KOPT-K1 (cell line): ENCODE measurements around the gene EPB41L4A.

ENCODE experiments used
- H3K27ac ChIP-seq: fragments of 200-600 bp; sonication (generic); 2 replicates; pipeline ENCODE4 v1.5.1; 2016; ENCODE audit warnings: antibody characterized with exemption, mild to moderate bottlenecking, low read depth, low read length; ENCODE audit not compliant: poor library complexity, severe bottlenecking
- H3K36me3 ChIP-seq: fragments of 200-600 bp; sonication (generic); 2 replicates; pipeline ENCODE4 v1.5.1; 2017; ENCODE audit warnings: antibody characterized with exemption, mild to moderate bottlenecking, low read length, moderate library complexity; ENCODE audit not compliant: insufficient read depth
- H3K9me3 ChIP-seq: fragments of 200-600 bp; sonication (generic); 2 replicates; pipeline ENCODE4 v1.5.1; 2017; ENCODE audit warnings: antibody characterized with exemption, low read length, mild to moderate bottlenecking; ENCODE audit not compliant: insufficient read depth, poor library complexity, severe bottlenecking

Gene EPB41L4A

DNA sequence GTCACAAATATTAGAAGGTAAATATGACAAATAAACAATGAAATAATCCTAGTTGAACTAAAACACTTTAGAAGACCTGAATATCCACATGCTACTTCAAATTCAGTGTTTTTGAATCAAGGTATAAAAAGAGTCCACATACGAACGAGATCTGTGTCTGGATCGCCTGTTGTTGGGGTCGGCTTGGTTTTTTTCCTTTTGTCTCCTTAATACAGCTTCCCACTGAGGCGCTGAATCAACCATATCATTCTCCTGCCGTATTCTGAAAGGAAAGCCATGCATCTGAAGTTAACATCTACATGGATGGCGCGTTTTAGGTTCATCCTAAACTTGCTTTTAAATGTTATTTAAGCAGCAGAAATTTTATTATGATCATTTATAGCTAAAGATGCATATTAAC is 235.2 kb downstream of the EPB41L4A start:
- H3K27ac ChIP-seq = no peak overlapping the region
- no peaks in the 10 kb centered on the region for H3K36me3 ChIP-seq
- no peaks in the 10 kb centered on the region for H3K9me3 ChIP-seq

DNA sequence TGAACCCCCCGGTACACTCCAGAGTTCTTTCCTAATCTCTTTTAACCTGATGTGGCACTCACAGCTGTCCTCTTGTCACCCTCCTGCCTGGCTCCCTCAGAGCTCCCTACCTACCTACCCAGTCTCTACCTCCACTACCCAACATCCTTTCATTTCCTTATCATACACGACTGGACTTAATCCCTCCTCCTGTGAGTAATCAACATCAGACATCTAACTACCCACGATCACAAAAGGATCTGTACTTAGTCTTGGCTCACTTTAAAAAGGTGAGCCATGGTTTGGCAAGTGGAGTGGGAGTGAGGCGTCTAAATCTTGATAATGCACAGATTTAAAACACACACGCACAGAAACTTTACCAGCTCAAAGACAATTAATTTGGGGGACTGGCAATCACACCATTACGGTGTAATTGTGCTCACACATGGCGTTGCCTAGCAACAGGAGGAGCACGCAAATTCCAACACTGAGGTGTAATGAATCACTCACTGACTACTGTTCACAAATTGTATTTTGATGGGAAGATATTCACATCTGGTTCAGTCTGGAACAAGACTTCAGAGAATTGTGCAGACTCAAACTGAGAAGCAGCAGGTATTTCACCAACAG is 235.9 kb downstream of the EPB41L4A start:
- H3K9me3 ChIP-seq = no peaks in the 10 kb centered on the region

DNA sequence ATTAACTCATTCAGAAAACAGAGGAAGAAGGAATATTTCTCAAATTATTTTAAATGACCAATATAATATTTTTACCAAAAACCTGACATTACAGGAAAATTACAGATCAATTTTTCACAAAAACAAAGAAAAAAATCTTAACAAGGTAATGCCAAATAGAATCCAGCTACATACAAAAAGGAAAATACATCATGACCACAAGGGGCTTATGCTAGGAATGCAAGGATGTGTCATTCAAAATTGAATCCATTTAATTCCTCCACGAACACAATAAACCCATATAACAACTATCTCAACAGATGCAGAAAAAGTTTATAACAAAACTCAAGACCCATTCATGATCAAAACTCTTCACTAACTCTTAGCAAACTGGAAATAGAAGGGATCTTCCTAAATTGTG is 239.8 kb downstream of the EPB41L4A start:
- Histone ChIP-seq H3K36me3 (no peaks in the 10 kb centered on the region), H3K27ac (no peak overlapping the region), H3K9me3 (no peaks in the 10 kb centered on the region)

More for the DNA sequence above, 235.9 kb downstream of the EPB41L4A start:
- no peaks in the 10 kb centered on the region for H3K36me3 ChIP-seq
- no peak overlapping the region for H3K27ac ChIP-seq

DNA sequence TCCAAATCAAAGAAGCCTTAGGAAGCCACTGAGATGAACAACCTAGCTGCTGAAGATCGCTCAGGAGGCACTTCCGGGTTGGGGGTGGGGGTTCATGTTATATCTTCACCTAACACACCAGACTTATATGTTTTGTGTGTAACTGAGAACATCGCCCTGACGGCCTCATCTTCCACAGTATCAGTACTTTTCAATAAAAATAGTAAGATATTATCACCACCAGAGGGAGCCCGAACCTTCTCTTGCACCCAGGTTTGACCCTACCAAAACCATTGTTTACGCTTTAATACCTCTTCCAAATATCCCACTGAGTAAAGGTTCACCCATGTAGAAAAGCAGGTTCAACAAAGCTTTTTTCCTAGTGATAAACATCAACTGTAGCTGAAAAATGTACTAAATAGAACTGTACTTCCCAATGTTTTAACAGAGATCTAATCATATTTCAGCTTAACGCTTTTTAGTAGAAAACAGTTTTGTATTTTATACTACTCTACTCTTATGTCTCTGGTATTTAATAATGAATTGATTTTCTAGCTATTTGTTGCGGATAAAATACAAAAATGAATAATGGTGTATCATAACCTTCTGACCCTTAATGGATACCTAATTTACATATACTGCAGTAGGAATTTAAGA is 244.0 kb downstream of the EPB41L4A start:
- no peaks in the 10 kb centered on the region for H3K36me3 ChIP-seq
- H3K27ac ChIP-seq = no peak overlapping the region
- H3K9me3 ChIP-seq = no peaks in the 10 kb centered on the region

DNA sequence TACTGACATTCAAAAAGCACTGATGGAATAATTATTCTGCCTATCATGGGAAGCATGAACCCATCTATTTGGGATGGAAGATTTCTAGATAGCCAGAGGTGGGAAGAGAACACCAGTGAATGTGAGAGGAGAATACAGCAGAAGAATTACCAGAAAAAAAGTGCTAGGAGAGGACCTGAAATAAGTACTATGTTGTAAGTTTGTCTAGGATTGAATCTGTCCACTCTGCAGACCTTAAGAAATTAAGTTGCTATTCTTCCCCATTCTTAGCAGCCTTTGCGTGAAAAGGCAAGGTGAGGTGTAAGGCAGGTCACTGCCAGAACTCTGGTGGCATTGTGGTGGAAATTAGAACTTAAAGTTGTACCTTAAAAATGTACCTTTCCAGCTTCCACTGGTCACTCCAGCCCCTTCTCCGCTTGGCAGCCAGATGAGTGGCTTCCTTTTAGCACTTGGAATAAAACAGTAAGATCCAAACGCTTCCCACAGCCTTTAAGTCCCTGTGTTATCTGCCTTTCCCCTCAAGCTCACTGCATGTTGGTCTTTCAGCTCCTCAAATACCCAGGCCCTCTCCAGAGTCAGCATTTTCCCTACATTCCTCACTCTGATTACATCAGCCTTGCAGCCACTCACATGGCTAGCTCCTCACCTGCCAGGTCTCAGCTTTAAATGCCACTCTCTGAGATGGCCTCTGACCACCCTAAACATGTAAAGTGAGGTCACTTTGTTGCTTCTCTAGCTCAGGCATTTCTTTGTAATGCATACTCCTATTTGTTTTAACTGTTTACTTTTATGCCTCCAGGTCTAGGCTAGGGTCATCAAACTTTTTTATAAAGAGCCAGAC is 253.0 kb downstream of the EPB41L4A start:
- peaks cover 73% of the 10 kb centered on the region for H3K36me3 ChIP-seq
- H3K9me3 ChIP-seq = no peaks in the 10 kb centered on the region
- H3K27ac ChIP-seq = no peak overlapping the region

DNA sequence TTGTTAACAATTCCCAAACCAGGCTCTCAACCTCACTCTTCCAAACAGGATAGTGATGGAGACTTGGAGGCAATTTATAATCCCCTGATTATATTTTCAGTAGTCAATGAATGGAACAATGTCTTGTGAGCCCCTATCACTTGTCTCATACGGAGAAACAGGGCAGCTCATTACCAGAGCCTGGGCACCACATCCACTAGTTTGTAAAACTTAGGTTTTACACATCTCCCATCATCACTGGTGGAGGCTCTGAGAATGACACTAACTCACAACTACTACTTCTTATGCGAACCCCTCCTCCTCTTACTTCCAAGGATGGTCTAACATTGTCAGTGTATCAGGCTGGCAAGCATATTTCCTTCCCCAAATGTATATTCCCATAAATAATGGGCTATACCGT is 253.7 kb downstream of the EPB41L4A start:
- Histone ChIP-seq H3K9me3 (no peaks in the 10 kb centered on the region), H3K36me3 (peaks cover 73% of the 10 kb centered on the region), H3K27ac (no peak overlapping the region)

DNA sequence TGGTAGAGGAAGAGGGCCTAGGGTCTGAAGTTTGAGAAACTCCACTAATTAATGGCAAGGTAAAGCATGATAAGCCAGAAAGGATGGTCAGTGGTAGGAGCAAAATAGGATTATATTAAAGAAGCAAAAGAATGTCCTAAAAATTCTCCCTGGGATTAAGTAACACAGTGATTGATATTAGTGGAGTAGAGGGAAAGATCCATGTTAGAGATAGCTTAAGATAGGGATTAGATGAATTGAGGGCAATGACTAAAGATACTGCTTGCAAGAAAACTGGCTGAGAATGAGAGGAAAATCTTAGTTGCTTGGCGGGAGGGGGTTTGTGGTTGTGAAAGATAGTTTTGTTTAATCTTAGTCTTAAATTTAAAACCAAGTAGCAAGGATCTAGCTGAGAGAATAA is 255.6 kb downstream of the EPB41L4A start:
- H3K36me3 ChIP-seq = peaks cover 67% of the 10 kb centered on the region
- no peak overlapping the region for H3K27ac ChIP-seq
- no peaks in the 10 kb centered on the region for H3K9me3 ChIP-seq

DNA sequence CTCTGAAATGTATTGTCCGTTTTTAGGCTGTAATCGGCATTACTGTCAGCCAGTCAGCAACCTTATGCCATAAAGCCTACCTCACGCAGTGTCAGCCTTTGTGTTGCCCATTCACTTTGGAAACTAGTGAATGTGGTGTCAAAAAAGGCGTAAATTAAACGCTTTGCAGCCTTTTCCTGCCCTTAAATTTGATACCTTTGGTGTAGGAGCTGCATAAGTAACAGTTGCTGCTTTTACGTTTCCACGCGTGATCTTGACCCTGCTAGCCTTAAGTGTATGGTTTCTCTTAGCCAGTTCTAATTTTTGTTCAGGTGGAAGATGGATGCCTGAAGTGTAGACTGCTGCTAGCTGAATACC is 257.7 kb downstream of the EPB41L4A start:
- Histone ChIP-seq H3K36me3 (peaks cover 49% of the 10 kb centered on the region), H3K9me3 (no peaks in the 10 kb centered on the region), H3K27ac (peak overlapping the region; percentile 82)

DNA sequence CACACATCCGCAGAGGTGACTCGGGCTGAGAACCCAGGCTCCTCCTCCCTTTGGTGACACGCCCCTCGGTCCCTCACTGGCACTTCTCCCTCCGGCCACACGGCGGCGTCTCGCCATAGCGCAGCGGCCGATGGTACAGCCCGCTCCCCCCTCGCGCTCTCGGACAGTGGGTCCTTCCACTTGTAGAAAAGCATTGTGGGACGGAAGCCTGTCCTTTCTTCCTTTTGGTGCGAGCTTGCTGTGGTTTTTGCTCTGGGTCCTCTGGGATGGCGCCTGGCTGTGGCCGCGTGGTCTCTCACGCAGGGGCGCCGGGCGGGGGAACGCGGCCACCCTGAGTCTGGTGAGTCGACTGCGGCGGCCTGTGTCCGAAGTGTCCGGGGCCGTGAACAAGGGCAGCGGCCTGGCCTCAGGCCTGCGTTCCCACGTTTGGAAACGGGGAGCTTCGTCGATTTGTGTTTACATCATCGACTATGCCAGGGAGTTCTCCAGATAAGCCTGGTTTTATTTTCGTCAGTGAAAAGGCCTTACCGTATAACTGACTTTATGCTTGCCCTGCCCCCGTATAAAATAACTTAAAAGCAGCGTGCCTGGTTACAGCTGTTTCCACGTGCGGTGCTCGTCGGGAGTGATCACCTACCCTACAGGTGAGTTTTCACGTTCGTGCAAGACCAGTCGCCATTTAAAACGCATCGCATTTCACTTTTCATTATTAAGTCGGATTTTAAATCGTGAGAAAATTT is 258.3 kb downstream of the EPB41L4A start:
- Histone ChIP-seq H3K27ac (peak overlapping the region; percentile 82), H3K36me3 (peaks cover 44% of the 10 kb centered on the region), H3K9me3 (no peaks in the 10 kb centered on the region)

DNA sequence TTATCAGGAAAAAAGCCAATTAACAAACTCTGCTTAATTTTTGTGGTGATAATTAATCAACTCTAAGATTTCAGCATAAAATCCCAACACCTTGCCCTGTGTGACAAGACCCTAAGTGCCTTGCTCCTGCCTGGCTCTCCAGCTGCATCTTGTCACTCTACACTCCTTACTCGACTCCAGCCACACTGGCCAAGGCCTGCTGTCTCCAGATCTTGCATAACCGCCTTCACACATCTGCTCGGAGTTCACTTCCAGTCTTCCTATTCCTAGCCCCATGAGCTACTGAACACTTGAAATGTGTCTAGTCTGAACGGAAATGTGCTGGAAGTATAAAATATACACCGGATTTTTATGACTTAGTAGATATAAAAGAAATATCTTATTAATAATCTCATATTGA is 259.6 kb downstream of the EPB41L4A start:
- Histone ChIP-seq H3K36me3 (peaks cover 30% of the 10 kb centered on the region), H3K9me3 (no peaks in the 10 kb centered on the region), H3K27ac (no peak overlapping the region)

DNA sequence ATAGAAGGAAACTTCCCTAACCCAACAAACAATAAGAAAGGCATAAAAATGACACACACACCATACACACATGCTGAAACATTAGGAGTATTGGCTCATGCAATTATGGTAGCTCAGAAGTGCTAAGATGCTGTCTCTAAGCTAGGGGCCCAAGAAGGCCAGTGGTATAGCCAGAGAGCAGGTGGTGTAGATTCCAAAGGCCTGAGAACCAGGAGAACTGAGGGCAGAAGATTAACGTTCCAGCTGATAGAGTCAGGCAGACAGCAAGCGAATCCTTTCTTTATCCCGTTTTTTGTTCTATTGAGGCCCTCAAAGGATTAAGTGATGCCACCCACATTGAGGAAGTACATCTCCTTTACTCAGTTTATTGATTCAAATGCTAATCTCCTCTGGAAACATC is 262.9 kb downstream of the EPB41L4A start:
- Histone ChIP-seq H3K9me3 (no peaks in the 10 kb centered on the region), H3K27ac (no peak overlapping the region), H3K36me3 (no peaks in the 10 kb centered on the region)

DNA sequence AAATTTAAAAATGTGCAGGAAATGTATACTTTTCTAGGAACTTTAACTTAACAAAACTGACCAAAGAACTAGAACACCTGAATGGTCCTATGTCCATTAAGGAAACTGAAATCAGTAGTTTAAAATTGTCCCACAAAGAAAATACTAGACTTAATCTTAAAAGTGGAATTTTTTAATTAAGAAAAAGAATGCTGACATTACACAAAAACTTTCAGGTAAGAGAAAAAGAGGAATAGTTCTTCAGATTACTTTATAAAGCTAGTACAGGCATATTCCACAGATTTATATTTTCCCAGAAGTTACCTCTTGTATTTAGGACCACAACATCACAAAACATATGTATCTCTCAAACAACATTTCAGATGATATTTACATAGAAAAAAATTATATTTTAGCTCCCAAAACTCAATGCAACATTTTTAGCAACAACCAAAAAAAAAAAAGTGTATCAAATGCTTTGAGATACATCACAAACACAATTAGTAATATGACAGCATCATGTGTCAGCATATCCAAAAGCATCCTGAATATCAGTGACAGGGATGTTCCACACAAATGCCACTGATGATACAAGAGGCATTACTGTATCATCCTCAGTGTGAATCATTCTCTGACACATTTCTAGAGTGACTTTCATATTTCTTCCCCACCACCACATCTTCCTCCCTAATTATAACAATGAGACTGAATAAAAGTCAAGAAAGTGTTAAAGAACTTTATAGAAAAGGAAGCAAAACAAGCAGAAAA is 264.0 kb downstream of the EPB41L4A start:
- Histone ChIP-seq H3K36me3 (no peaks in the 10 kb centered on the region), H3K27ac (no peak overlapping the region), H3K9me3 (no peaks in the 10 kb centered on the region)

DNA sequence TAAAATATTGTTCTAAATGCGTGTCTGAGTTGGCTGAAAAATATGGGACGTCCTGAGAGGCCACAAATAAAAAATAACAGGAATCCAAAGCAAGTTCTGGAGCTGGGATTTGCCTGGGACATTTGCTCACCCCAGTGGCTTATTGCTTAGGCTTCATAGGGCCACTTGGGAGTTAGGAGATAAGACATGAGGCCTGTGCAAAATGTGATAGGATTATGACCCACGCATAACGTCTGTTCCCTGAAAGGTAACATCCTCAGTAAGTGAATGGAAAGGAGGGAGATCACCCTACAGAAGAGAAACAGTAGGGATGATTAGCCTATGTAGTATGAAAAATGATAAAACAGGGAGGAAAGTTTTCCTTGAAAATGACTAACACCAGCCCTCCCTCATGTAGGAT is 269.4 kb downstream of the EPB41L4A start:
- no peaks in the 10 kb centered on the region for H3K9me3 ChIP-seq
- H3K36me3 ChIP-seq = no peaks in the 10 kb centered on the region
- no peak overlapping the region for H3K27ac ChIP-seq

DNA sequence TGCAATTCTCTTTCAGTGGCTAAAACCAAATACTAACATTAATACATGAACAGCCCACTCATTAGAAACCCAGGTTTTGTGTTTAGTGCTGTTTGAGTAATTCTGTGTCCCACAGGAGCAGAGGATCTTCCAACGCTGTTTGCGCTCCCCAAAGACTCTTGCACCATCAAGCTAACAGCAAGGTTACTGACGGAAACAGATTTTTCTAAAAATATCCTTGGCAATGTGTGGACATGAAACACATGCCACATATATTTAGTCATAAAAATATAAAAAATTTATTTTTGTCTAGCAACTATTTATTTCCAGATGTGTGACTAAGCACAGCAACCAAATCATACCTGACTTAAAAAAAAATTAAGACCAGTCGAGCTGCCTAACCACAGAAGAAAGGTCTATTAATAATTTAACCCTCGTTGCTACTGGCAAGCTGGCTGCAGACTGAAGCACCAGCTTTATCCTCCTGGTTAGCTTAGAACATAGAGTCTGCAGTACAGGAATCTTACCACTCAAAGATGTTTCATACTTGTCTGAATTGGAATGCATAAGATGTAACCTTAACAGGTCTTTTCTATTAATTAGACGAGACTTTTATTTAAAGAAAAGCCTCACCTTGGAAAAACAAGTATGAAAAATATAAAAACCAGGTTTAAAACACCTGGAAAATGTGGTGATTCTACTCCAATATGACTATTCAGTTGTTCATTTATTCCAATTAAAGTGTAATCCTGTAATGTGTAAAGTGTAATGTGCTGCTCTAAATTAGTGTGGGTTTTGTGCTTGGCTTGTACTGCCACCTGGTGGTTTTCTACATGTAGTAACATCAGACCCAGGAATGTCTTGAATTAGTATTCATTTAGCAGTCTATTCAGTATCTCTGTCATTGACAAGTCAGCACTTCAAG is 272.5 kb downstream of the EPB41L4A start:
- H3K27ac ChIP-seq = no peak overlapping the region
- H3K36me3 ChIP-seq = no peaks in the 10 kb centered on the region

More for the DNA sequence above, 272.5 kb downstream of the EPB41L4A start:
- no peaks in the 10 kb centered on the region for H3K9me3 ChIP-seq
